GM03348 (cell line): ENCODE data around the gene RAB11FIP3.
"Not testable (repeated sequence)": the region's sequence is repeated elsewhere in the genome, so short reads cannot be mapped to it uniquely, and the experiment has no call there.

Experiments used
- DNase-seq: peaks from one replicate; pipeline ENCODE4 v3.0.0; 2012; ENCODE audit warnings: low spot score

The RAB11FIP3 gene

GRCh38 chr16:467249-467871 is 41.9 kb downstream of the RAB11FIP3 start:
- DNase-seq, result not testable (repeated sequence)

GRCh38 chr16:468068-468821 is 42.8 kb downstream of the RAB11FIP3 start:
- DNase-seq, result no peak

GRCh38 chr16:469459-469858 is 44.0 kb downstream of the RAB11FIP3 start:
- not testable (repeated sequence) for DNase-seq

- DNase-seq, result no peak
Measured at GRCh38 chr16:470418-470817, 45.0 kb downstream of the RAB11FIP3 start.

DNA sequence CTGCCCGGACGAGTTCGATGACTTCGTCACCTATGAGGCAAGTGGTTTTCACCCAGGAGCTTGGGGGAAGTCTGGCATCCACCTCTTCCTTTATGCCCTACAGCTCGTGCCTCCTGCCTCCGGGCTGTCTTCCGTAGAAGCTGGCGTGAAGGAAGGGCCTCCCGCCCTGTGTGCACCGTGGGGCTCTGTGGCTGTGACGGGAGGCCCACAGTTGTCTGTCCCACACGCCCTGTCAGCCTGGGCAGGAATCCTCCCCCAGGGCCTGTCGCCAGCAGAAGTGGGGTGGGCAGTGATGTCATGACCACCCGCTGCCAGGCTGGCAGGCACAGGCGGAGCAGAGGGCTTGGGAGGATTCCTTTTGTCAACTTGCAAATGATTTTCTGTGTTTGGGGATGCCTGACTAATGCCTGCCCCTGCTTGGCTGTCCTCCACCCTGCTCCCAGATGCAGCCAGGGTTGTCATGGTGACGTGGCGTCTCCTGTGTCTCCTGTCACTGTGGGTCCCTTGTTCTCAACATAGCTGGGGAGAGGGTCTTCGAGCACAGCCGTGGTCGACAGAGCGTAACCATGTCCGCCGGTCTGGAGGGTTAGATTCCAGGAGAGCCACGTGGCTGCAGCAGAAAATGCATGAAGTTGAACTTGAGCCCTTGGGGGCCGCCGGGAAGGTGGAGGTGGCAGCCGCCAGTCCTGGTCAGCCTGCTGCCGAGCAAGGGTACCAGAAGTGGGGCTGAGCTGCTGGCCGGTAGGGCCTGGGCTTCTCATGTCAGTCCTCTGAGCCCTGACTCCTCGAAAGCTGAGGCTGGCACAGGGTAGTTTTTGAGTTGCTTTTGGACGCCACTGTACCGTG is 46.1 kb downstream of the RAB11FIP3 start:
- peak; percentile 89 for DNase-seq

GRCh38 chr16:472199-472504 is 46.7 kb downstream of the RAB11FIP3 start:
- no peak for DNase-seq

GRCh38 chr16:473046-474043 is 47.9 kb downstream of the RAB11FIP3 start:
- no peak for DNase-seq

GRCh38 chr16:474420-475122 is 49.1 kb downstream of the RAB11FIP3 start:
- no peak for DNase-seq

DNA sequence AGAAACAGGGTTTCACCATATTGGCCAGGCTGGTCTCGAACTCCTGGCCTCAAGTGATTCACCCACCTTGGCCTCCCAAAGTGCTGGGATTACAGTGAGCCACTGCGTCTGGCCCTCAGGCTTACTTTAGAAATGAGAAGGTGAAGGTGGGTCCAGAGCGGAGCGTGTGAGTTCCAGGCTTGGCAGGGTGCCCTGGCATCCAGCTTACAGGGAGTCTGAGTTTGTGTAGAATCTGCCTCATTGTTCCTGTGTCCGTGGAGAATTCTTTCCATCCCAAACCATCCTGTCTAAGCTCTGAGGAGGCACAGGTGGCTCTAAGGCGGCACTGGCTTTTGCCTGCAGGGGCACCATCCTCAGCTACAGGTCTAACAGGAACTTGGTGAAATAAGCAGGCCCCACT is 50.6 kb downstream of the RAB11FIP3 start:
- DNase-seq, result no peak

GRCh38 chr16:477301-478157 is 52.1 kb downstream of the RAB11FIP3 start:
- no peak for DNase-seq

DNA sequence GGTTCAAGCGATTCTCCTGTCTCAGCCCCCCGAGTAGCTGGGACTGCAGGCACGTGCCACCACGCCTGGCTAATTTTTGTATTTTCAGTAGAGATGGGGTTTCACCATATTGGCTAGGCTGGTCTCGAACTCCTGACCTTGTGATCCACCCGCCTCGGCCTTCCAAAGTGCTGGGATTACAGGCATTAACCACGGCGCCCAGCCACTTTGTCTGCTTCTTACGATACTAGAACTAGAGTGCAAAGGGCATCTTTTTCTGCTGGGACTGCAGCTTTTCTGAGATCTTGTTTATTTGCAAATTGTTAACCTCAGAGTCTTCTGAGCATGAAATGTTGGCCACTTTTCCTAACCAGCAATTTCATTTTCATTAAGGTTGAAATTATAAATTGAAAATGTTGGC is 52.8 kb downstream of the RAB11FIP3 start:
- DNase-seq, result not testable (repeated sequence)

DNA sequence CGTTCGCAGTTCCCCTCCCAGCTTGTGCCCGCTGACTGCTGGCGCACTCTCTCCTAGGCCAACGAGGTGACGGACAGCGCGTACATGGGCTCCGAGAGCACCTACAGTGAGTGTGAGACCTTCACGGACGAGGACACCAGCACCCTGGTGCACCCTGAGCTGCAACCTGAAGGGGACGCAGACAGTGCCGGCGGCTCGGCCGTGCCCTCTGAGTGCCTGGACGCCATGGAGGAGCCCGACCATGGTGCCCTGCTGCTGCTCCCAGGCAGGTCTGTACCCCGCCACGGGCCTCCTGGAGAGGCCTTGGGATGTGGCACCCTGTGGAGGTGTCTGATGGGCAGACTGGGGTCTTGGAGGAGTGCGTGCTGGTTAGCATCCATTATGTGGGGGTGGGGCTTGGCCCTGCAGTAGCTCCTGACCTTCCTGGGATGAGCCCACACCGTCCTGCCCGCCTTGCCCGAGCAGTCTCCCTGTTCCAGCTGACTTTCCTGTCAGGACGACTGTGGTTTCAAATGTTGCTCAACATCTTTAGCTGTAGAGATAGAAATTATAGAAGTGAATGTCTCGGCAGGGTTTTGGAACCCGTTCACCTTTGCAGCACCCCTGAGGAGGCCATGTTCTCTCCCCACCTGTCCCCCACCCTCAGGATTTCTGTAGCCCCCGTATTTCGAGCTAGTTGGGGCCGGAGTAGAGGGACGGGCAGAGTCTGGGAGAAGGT is 57.2 kb downstream of the RAB11FIP3 start:
- no peak for DNase-seq

- DNase-seq, result no peak
Measured at GRCh38 chr16:483341-484075, 58.1 kb downstream of the RAB11FIP3 start.

DNA sequence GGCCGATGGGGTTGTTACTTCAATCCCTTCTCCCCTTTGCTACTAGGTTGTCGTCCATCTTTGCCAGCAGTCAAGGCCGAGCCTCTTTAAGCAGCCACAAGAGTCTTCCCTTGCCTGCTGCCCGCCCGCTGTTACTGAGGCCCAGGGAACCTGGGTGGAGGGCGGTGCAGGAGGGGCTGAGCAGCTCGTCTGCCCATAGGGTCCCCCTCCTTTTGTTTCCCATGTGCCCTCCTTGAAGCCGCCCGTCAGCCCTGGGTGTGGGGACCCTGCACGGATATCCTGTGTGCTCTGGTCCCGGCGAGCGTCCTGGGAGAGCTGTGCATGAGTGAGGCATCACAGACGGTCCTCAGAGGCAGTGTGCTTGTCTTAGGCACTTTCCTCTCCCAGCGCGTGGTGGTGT is 64.2 kb downstream of the RAB11FIP3 start:
- no peak for DNase-seq

DNA sequence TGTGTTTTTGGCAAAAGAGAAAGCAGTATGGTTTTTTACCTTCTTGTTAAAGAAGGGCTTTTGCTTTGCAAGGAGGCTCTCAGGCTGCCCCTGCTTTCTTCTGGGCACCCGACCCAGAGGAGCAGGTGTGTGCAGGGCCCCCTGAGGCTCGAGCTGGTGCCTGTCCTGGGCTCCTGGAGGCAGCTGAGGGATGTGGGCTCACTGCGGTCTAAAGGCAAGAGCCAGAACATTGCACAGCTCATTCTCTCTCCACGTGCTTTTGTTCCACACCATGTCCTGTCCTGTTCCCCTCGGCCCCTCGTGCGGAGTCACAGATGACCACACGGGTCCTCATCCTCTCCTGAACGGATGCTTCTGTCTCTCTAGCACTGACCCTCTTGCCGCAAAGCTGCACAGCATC is 65.3 kb downstream of the RAB11FIP3 start:
- no peak for DNase-seq

DNA sequence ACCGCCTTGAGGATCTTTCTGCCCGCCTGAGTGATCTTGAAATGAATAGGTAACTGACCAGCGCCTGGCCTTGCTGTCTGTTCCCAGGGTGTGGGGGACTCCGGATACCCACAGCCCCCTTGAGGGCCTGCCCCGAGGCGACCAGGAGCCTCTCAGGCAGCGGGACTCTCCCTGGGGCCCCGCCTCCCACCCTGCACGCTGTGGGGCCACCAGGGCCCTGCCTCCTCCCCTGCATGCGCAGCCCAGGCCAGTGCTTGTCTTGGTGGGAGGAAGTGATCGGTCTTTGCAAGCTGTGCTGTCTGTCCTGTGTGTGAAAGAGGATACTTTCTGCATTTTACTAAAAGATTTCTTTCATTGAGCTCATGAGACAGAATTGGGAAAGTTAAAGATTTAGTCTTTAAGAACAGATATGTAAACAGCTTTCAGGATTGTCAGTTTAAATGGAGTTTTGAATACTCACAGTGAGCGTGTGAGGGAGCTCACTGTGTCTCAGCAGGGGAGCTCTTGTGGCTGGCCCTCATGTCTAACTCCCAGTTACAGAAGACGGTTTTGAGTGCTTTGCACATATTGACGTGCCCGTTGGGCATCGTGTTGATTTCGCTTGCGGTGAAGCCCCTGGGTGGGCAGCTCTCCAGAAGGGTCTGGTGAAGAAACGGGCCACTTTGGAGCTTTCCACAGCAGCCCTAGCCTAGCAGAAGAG is 65.9 kb downstream of the RAB11FIP3 start:
- no peak for DNase-seq

DNA sequence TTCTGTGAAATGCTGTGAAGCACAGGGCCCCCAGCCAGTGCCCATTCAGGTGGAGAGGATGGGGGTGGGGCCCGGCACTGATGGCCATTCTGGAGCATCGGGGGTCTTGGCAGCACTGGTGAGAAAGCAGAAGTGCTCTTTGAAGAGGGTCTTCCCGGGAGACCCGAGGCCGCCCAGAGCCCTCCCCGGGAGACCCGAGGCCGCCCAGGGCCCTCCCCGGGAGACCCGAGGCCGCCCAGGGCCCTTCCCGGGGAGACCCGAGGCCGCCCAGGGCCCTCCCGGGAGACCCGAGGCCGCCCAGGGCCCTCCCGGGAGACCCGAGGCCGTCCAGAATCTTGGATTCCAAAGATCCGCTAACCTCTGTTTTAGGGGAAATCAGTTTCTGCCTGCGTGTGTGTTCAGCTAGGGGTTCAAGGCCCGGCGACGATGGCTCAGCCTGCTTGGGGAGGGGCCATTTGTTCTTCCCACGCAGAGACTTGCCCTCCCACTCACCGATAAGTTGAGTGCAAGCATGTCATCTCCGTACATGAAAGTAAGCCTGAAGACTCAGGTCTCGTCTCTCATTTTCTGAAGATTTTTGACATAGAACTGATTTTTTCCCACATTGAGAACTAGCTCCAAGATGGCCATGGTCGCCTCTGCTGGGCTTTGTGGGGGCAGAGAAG is 66.9 kb downstream of the RAB11FIP3 start:
- no peak for DNase-seq

DNA sequence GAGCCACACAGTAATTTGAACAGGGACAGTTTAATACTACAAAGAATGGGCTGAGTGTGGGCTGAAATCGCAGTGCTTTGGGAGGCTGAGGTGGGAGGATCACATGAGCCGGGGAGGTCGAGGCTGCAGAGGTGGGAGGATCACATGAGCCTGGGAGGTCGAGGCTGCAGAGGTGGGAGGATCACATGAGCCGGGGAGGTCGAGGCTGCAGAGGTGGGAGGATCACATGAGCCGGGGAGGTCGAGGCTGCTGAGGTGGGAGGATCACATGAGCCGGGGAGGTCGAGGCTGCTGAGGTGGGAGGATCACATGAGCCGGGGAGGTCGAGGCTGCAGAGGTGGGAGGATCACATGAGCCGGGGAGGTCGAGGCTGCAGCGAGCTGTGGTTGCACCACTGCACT is 69.2 kb downstream of the RAB11FIP3 start:
- not testable (repeated sequence) for DNase-seq
